ENCODE data around the gene SURF4. TPM values are rescaled to one million over a fixed set of nuclear protein-coding genes. Genes with fewer than 3 reads are reported as not detected.

SURF4 gene
- total and polyA plus RNA-seq, 2 of the 13 experiments (the other 11 are each of a cell fraction or from before 2014, with no cell fraction given): 220 to 265 TPM

DNA sequence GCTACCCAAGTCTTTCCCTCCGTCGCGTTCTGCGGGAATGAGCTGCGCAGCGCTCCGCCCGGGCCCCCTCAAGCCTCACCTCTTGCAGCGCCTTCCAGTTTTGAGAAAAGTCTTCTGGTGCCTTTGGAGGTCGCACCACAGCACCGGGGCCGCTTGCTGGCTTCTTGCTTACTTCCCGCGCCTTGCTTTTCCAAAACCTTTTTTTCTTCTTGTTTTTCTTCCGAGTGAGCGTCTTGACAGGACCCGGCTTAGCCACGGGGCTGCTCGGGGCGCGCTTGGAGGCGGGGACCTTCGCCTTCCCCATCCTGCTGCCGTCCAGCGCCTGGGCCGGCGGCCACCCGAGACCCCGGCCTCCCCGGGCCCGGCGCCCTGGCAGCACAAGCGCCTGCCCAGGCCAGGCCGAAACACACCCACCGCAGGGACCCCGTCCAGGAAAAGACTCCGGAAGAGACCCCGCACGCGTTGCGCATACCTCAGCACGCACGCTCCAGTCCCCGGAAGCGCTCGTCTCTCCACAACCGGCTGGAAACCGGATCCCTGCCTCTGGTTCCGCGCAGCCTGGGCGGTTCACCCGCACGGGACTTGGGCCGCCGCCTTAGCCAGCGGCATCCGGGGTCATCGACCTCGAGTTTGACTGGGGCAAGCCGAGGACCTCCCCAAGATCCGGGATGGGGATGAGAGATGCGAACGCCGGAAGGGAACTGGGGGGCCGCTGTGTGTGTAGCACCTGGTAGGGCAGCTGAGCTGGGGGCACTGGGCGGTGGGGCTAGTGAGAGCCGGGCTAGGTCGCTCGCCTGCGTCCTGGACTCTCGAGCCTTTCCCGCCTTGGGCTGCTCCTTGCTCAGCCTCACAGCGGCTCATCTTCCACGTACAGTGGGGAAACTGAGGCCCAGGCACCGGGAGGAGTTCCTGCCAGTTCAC is 41.9 kb upstream of the SURF4 start, which contains the start of gene REXO4 (continued):
- TF ChIP-seq, protein P1, sequence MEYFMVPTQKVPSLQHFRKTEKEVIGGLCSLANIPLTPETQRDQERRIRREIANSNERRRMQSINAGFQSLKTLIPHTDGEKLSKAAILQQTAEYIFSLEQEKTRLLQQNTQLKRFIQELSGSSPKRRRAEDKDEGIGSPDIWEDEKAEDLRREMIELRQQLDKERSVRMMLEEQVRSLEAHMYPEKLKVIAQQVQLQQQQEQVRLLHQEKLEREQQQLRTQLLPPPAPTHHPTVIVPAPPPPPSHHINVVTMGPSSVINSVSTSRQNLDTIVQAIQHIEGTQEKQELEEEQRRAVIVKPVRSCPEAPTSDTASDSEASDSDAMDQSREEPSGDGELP (IDR thresholded peaks at IDR 0.05; ENCODE audit: borderline replicate concordance, low read depth): peak; percentile 86
- TF ChIP-seq ZZZ3 (CRISPR knock-in tag; IDR thresholded peaks at IDR 0.05; ENCODE audit: borderline replicate concordance): no peak; the same call in 1 of the 2 replicates
- TF ChIP-seq RAD21 (CRISPR knock-in tag; IDR thresholded peaks at IDR 0.05): peak; percentile 51; the same call in 1 of the 2 replicates
- TF ChIP-seq YY1 (IDR thresholded peaks at IDR 0.05; ENCODE audit: insufficient read depth, insufficient replicate concordance, low read depth, low read length): peak; percentile 58
- peak; percentile 95 for TF ChIP-seq SPEN (CRISPR knock-in tag; IDR thresholded peaks at IDR 0.05; ENCODE audit: low read depth)
- TF ChIP-seq SETDB1 (CRISPR knock-in tag; IDR thresholded peaks at IDR 0.05; ENCODE audit: borderline replicate concordance): no peak
- peak; percentile 63 for TF ChIP-seq CREB1 (IDR thresholded peaks at IDR 0.05)
- TF ChIP-seq CREB1 (CRISPR knock-in tag; IDR thresholded peaks at IDR 0.05): peak; percentile 87
- 0 out of 2 replicates have a peak, but pooled peaks have one; percentile 80 for TF ChIP-seq ZNF160 (CRISPR knock-in tag; IDR thresholded peaks at IDR 0.05)
- TF ChIP-seq, protein P2, sequence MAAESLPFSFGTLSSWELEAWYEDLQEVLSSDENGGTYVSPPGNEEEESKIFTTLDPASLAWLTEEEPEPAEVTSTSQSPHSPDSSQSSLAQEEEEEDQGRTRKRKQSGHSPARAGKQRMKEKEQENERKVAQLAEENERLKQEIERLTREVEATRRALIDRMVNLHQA (CRISPR knock-in tag; IDR thresholded peaks at IDR 0.05): no peak
- TF ChIP-seq, protein P3, sequence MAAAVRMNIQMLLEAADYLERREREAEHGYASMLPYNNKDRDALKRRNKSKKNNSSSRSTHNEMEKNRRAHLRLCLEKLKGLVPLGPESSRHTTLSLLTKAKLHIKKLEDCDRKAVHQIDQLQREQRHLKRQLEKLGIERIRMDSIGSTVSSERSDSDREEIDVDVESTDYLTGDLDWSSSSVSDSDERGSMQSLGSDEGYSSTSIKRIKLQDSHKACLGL (CRISPR knock-in tag; IDR thresholded peaks at IDR 0.05): peak; percentile 84
- TF ChIP-seq HNRNPLL (IDR thresholded peaks at IDR 0.05; ENCODE audit: low read depth, low read length, poor library complexity, severe bottlenecking): peak; percentile 83
- TF ChIP-seq ZFYVE20 (CRISPR knock-in tag; IDR thresholded peaks at IDR 0.05; ENCODE audit: borderline replicate concordance, low read depth): no peak
- no peak for TF ChIP-seq AGO2 (optimal IDR thresholded peaks at IDR 0.05; ENCODE audit: low read depth, low read length)
- TF ChIP-seq, protein P4, sequence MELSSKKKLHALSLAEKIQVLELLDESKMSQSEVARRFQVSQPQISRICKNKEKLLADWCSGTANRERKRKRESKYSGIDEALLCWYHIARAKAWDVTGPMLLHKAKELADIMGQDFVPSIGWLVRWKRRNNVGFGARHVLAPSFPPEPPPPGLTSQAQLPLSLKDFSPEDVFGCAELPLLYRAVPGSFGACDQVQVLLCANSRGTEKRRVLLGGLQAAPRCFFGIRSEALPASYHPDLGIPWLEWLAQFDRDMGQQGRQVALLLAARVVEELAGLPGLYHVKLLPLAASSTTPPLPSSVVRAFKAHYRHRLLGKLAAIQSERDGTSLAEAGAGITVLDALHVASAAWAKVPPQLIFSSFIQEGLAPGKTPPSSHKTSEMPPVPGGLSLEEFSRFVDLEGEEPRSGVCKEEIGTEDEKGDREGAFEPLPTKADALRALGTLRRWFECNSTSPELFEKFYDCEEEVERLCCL (CRISPR knock-in tag; IDR thresholded peaks at IDR 0.05; ENCODE audit: borderline replicate concordance): 0 out of 2 replicates have a peak, but pooled peaks have one; percentile 54
- TF ChIP-seq, protein P5, sequence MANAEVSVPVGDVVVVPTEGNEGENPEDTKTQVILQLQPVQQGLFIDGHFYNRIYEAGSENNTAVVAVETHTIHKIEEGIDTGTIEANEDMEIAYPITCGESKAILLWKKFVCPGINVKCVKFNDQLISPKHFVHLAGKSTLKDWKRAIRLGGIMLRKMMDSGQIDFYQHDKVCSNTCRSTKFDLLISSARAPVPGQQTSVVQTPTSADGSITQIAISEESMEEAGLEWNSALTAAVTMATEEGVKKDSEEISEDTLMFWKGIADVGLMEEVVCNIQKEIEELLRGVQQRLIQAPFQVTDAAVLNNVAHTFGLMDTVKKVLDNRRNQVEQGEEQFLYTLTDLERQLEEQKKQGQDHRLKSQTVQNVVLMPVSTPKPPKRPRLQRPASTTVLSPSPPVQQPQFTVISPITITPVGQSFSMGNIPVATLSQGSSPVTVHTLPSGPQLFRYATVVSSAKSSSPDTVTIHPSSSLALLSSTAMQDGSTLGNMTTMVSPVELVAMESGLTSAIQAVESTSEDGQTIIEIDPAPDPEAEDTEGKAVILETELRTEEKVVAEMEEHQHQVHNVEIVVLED (CRISPR knock-in tag; IDR thresholded peaks at IDR 0.05; ENCODE audit: borderline replicate concordance): peak; percentile 99
- TF ChIP-seq RXRB (CRISPR knock-in tag; IDR thresholded peaks at IDR 0.05; ENCODE audit: borderline replicate concordance): peak; percentile 99
- TF ChIP-seq ZNF225 (CRISPR knock-in tag; IDR thresholded peaks at IDR 0.05): peak; percentile 46
- TF ChIP-seq BCL6 (CRISPR knock-in tag; IDR thresholded peaks at IDR 0.05): peak; percentile 58
- TF ChIP-seq, protein P6, sequence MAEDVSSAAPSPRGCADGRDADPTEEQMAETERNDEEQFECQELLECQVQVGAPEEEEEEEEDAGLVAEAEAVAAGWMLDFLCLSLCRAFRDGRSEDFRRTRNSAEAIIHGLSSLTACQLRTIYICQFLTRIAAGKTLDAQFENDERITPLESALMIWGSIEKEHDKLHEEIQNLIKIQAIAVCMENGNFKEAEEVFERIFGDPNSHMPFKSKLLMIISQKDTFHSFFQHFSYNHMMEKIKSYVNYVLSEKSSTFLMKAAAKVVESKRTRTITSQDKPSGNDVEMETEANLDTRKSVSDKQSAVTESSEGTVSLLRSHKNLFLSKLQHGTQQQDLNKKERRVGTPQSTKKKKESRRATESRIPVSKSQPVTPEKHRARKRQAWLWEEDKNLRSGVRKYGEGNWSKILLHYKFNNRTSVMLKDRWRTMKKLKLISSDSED (CRISPR knock-in tag; IDR thresholded peaks at IDR 0.05): no peak
